ENCODE results near the gene OPN5. TPM values are rescaled to one million over a fixed set of nuclear protein-coding genes. Genes with fewer than 3 reads are reported as not detected.

OPN5 gene
- total and polyA plus RNA-seq, 4 donors = 0.12 TPM; not detected in 3

DNA sequence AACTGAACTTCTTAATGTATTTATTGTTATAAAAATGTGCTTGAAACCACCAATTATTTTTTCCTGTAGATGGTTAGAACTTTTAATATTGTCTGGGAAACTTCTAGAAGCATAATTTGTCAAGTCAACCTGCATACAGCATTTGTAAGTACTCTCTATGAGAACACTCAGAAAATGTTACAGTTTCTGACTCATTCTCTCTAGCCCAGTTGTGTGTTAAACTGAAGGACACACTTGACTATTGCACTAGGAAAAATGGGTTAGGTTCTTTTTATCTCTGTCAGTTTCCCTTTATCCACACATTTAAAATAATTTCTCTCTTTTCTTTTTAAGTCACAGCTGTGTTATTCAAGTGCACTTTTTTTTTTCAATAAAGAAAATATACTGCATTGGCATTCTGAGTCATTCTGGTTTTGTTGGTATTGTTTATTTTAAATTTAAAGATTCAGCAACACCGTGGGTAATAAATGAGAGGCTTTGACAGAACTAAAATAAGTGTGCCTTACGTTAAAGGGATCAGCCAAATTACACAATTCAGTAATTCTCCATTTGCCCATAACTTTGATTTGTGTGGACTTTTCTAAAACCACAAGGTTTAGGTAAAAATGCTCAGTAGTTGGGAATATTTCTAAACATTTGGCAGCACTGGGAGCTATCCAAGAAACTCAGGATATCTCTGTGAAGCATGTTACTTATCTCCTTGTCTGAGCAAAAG is 50.7 kb downstream of the OPN5 start:
- DNase-seq (no peak), ATAC-seq (ENCODE audit: insufficient read depth, low FRiP score) (no peak)
- WGBS, 2 donors = 53 to 70% methylated on average over 2 of the region's 2 CpGs
- Histone ChIP-seq H3K36me3 (ENCODE audit: control insufficient read depth in 4 of 4, insufficient read depth in 4 of 4, low read length in 4 of 4) (no peaks in the 10 kb centered on the region), H3K9ac (ENCODE audit: insufficient read depth in 1 of 2, low read length in 2 of 2) (no peak overlapping the region), H3K4me1 (ENCODE audit: control insufficient read depth in 5 of 5, insufficient read depth in 5 of 5, low read length in 5 of 5) (no peaks in the 10 kb centered on the region), H3K27me3 (ENCODE audit: control insufficient read depth in 3 of 3, insufficient read depth in 3 of 3, low read length in 2 of 3) (no peaks in the 10 kb centered on the region), H3K4me3 (no peak overlapping the region), H3K9me3 (ENCODE audit: control insufficient read depth in 4 of 4, insufficient read depth in 3 of 4, low read length in 3 of 4) (no peaks in the 10 kb centered on the region), H3K27ac (ENCODE audit: low read depth in 1 of 2, low read length in 1 of 2) (no peak overlapping the region)
- TF ChIP-seq, protein P1, sequence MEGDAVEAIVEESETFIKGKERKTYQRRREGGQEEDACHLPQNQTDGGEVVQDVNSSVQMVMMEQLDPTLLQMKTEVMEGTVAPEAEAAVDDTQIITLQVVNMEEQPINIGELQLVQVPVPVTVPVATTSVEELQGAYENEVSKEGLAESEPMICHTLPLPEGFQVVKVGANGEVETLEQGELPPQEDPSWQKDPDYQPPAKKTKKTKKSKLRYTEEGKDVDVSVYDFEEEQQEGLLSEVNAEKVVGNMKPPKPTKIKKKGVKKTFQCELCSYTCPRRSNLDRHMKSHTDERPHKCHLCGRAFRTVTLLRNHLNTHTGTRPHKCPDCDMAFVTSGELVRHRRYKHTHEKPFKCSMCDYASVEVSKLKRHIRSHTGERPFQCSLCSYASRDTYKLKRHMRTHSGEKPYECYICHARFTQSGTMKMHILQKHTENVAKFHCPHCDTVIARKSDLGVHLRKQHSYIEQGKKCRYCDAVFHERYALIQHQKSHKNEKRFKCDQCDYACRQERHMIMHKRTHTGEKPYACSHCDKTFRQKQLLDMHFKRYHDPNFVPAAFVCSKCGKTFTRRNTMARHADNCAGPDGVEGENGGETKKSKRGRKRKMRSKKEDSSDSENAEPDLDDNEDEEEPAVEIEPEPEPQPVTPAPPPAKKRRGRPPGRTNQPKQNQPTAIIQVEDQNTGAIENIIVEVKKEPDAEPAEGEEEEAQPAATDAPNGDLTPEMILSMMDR (IDR thresholded peaks at IDR 0.05; ENCODE audit: control extremely low read depth, extremely low read depth) = no peak

DNA sequence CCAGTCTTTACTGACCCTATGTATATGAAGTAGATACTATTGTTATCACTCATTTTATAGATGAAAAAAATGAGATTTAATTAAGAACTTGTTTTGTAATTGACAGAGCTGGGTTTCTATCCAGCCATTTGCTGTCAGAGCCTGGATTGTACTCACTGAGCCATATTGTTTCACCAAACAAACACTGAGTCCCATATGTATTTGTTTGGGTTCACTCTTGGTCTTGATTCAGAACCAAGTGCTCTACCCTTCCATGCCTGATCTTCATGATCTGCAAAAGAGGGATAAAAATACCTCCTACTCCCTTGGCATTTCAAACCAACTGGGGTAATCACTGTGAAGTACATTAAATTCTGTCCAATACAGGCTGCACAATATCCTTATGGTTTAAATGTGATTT is 52.4 kb downstream of the OPN5 start:
- Histone ChIP-seq H3K9me3 (ENCODE audit: control insufficient read depth in 4 of 4, insufficient read depth in 3 of 4, low read length in 3 of 4) (no peaks in the 10 kb centered on the region), H3K9ac (ENCODE audit: insufficient read depth in 1 of 2, low read length in 2 of 2) (no peak overlapping the region), H3K36me3 (ENCODE audit: control insufficient read depth in 4 of 4, insufficient read depth in 4 of 4, low read length in 4 of 4) (no peaks in the 10 kb centered on the region), H3K4me1 (ENCODE audit: control insufficient read depth in 5 of 5, insufficient read depth in 5 of 5, low read length in 5 of 5) (no peaks in the 10 kb centered on the region), H3K4me3 (no peak overlapping the region), H3K27me3 (ENCODE audit: control insufficient read depth in 3 of 3, insufficient read depth in 3 of 3, low read length in 2 of 3) (no peaks in the 10 kb centered on the region), H3K27ac (ENCODE audit: low read depth in 1 of 2, low read length in 1 of 2) (no peak overlapping the region)
- TF ChIP-seq, protein P1 (IDR thresholded peaks at IDR 0.05; ENCODE audit: control extremely low read depth, extremely low read depth) = no peak
- ATAC-seq (ENCODE audit: insufficient read depth, low FRiP score) = no peak
- DNase-seq = no peak

DNA sequence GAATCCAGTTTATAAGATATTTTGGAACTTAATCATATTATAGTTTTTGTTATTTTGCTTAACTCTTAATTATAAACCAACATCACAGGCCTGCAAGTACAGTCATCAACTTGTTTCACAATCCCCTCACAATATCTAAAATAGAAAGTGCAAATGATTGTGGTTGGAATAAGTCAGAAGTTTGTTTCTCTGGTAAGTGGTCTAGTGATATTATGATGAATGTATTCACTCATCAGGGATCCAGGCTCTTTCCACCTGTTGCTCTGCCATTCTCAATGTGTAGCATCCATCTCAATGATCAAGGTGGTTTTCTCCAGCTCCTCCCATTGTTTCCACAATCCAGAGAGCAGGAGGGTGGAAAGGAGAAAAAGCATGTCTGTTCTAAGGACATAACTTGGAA is 54.2 kb downstream of the OPN5 start:
- no peak for DNase-seq
- Histone ChIP-seq H3K9ac (ENCODE audit: insufficient read depth in 1 of 2, low read length in 2 of 2) (no peak overlapping the region), H3K27ac (ENCODE audit: low read depth in 1 of 2, low read length in 1 of 2) (no peak overlapping the region), H3K4me1 (ENCODE audit: control insufficient read depth in 5 of 5, insufficient read depth in 5 of 5, low read length in 5 of 5) (no peaks in the 10 kb centered on the region), H3K36me3 (ENCODE audit: control insufficient read depth in 4 of 4, insufficient read depth in 4 of 4, low read length in 4 of 4) (no peaks in the 10 kb centered on the region), H3K4me3 (no peak overlapping the region), H3K27me3 (ENCODE audit: control insufficient read depth in 3 of 3, insufficient read depth in 3 of 3, low read length in 2 of 3) (no peaks in the 10 kb centered on the region), H3K9me3 (ENCODE audit: control insufficient read depth in 4 of 4, insufficient read depth in 3 of 4, low read length in 3 of 4) (no peaks in the 10 kb centered on the region)
- no peak for ATAC-seq (ENCODE audit: insufficient read depth, low FRiP score)
- TF ChIP-seq, protein P1 (IDR thresholded peaks at IDR 0.05; ENCODE audit: control extremely low read depth, extremely low read depth) = no peak

DNA sequence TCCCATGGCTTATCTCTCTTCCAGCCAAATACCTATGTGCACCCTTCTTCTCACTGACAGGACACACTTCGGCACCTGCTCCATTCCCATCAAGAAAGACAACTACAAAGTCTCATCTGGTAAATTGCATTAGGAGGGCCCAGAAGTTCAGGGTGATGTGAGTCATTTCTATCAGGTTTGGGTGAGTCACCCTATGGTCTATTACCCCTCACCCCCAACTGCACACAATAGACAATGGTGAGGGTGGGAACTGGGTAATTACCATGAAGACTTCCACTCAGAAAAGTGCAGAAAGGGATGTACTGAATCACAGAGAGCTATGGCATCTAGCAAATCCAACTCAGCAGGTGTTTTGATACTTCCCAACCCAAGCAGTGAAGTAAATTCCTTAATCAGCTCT is 54.8 kb downstream of the OPN5 start:
- Histone ChIP-seq H3K36me3 (ENCODE audit: control insufficient read depth in 4 of 4, insufficient read depth in 4 of 4, low read length in 4 of 4) (no peaks in the 10 kb centered on the region), H3K4me1 (ENCODE audit: control insufficient read depth in 5 of 5, insufficient read depth in 5 of 5, low read length in 5 of 5) (no peaks in the 10 kb centered on the region), H3K27ac (ENCODE audit: low read depth in 1 of 2, low read length in 1 of 2) (no peak overlapping the region), H3K9me3 (ENCODE audit: control insufficient read depth in 4 of 4, insufficient read depth in 3 of 4, low read length in 3 of 4) (no peaks in the 10 kb centered on the region), H3K4me3 (no peak overlapping the region), H3K27me3 (ENCODE audit: control insufficient read depth in 3 of 3, insufficient read depth in 3 of 3, low read length in 2 of 3) (no peaks in the 10 kb centered on the region), H3K9ac (ENCODE audit: insufficient read depth in 1 of 2, low read length in 2 of 2) (no peak overlapping the region)
- WGBS, 2 donors = 90 to 96% methylated on average over 1 of the region's 1 CpG
- TF ChIP-seq, protein P1 (IDR thresholded peaks at IDR 0.05; ENCODE audit: control extremely low read depth, extremely low read depth) = no peak
- ATAC-seq (ENCODE audit: insufficient read depth, low FRiP score) (no peak), DNase-seq (no peak)
